ENCODE data around the gene KRT86.

- TF ChIP-seq CTCF (IDR thresholded peaks at IDR 0.05) (no peak), POLR2A (IDR thresholded peaks at IDR 0.05) (no peak), POLR2AphosphoS5 (IDR thresholded peaks at IDR 0.05) (no peak), EP300 (IDR thresholded peaks at IDR 0.05) (no peak)
These were observed 59.7 kb downstream of the KRT86 start for GRCh38 chr12:52334185-52334584.
